Activated CD4-positive, alpha-beta T cell treated with anti-CD3 and anti-CD28 coated beads for 1 hour (primary cell): ENCODE measurements around the gene PLXNA2.

Source experiments
- DNase-seq: peaks from one replicate; pipeline ENCODE4 v3.0.0-alpha.2; 2020

PLXNA2 gene

DNA sequence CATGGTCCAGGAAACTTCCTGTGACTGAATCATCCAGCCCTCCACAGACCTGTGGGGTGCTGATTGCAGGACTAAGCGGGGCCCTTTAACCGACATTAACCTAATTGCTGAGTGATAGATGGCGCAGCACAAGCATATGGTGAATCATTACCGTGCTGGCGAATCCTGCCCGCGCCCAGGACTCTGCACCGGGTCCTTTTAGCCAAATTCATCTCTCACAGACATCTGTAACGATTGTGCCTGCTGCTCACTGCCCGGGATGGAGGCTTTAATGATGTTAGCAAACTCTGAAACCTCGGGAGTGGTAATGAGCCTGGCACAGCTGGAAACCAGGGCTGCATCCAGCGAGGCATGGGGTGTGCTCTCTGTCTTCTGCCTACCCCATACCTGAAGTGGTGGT lies 185.9 kb downstream of the PLXNA2 start:
- no peak for DNase-seq

DNA sequence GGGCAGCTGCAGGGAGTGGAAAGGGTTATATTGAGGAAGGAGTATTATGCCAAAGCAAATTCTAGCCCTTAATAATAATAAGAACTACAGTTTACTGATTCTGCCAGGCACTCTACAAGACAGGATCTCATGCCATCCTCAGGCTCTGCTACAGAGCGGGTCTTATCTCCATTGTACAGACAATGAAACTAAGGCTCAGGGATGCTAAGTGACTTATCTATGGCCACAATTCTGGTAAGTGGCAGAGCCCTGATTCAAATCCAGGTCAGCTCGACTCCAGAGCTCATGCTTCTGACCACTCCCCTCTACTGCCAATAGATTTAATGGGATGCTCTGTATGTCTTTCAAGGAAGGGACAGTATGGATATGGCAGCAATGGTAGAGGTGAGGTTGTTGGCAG lies 187.1 kb downstream of the PLXNA2 start:
- no peak for DNase-seq

DNA sequence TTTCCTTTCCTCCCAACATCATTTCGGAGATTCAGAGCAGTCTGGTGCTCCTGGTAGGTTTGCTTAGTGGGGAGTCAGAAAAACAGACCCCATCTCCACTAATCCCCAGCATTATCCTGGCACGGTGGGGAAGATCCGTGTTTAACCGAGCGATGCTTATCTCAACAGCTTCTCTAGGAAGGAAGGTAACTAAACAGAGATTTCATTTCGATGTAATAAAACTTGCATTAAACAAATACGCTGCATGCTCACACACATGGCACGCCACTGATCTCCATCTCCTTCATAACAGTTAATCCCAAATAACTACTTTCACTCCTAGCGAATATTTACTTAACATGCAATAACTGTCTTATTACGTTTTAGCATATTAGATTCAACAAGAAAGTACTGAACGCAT lies 188.6 kb downstream of the PLXNA2 start:
- no peak for DNase-seq

DNA sequence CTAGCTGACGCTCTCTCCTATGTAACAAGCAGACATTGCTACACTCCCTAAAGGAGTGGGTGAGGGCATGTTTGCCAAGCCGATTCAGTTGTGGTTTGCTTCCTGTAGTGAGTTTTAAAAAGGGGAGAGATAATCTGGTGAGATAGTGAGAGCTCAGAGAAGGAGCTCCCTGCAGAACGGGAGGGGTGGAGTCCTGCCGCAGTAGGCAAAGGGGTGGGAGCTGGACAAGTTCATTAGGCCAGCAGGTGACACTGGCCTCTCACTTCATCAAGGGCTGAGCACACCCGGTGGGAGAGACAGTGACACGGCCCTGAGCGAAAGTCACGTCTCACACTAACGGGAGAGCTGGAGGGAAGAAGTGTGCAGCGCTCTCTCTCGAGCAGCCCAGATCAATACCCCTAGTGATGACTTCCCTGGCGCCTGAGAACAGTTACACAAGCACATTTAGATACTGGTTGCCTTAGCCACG lies 189.2 kb downstream of the PLXNA2 start:
- DNase-seq: no peak

DNA sequence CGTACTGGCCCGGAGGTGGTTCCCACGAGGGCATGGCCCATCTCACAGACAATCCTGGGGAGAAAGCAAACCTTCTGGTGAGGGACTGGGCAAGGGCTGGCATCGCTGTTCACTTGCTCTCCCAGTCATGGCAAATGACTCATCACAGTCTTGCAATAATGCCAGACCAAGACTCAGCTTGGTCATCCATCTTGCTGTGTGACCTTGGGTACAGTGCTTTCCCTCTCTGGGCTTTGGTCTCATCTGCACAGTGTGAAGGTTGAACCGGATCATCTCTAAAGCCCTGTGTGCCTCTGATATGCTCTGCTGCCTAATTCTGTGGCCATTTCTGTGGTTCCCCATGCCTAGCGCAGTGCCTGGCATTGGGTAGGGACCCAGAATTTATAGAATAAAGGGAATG lies 189.7 kb downstream of the PLXNA2 start:
- DNase-seq: no peak

DNA sequence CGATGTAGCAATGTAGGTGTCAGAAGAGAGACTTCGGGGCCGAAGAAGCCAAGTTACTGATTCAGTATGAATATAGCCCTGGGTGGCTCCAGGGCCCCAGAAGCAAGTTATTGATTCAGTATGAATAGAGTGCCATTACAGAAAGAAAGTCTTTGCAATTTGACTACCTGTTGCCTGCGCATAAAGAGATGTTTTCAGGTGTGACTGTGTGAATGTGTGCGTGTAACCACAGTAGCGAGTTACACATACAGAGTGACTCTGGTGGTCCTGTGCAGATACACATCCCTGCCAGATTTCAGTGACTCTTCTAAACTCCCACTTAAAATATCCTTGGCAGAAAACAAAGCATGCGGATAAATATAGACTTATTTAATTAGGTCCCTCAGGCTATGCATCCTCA lies 190.5 kb downstream of the PLXNA2 start:
- no peak for DNase-seq

DNA sequence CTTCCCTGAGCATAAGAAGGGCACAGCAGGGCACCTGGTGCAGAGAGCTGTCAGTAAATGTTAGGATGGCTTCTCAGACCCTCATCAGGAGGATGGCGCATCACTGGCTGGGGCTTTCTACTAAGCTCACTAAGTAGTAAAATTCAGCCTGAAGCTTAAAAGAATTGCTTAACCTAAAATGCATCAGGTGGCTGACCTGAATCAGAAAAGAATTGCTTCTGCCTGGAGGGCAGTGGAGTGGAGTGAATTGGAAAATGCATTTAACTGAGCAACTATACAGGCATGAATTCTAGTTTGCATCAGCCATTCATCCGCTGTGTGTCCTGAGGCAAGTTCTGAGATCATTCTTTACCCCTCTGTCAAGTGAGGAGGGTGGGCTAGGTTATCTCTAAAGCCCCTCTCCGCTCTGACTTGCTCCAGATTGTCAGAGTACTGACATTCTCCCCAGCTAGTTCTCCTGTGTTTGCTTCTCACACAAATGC lies 191.2 kb downstream of the PLXNA2 start:
- no peak for DNase-seq

DNA sequence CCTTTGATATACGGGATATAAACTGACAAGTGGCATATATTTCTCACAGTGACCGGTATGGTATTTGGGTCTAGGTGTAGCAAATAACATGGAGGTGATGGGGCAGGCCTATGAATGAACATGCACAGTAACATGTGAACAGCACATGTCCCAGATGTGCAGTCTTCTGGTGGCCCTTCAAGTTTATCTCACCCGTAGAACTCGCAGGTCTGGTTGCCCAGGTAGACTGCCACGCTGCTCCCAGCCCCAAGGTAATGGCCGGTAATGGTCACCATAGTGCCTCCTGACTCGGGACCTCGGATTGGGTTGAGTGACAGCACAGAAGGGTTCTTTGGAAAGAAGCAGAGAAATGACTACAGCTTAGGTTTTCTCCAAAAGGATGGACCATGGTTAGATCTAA lies 192.0 kb downstream of the PLXNA2 start:
- DNase-seq: no peak

DNA sequence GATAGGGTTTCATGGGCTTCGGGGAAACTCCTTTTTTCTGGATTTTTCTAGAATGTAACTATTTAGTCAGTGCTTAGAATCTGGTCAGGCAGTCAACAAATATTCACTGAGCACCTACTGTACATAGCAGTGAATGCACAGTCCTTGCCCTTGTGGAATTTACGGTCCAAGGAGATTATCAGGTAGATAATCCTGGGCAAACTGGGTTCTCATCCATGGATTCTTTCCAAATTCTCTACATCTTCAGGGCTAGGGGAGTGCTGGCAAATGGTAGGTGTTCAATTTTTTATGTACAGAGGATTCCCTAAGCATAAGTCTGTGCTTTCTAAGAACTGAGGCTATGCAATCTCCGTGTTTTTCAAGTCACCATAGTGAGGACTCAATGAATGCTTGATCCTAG lies 192.5 kb downstream of the PLXNA2 start:
- no peak for DNase-seq

DNA sequence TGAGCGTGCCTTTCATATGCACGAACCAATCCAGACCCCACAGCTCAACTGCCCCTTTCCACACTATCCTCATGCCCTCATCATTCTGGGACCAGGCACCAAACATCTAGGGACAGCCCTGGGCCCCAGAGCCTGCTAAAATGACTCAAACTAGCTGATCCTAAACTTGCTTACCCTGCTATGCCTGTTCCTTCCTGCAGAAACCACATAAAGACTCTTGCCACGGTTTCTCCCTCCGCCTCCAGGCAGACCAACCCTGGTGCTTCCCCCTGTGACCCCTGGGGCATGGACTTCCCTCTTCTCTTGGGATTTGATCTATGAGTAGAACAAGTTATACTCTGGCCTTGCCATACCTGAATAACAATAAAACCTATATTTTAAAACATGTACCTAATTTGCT lies 195.3 kb downstream of the PLXNA2 start:
- DNase-seq: no peak

DNA sequence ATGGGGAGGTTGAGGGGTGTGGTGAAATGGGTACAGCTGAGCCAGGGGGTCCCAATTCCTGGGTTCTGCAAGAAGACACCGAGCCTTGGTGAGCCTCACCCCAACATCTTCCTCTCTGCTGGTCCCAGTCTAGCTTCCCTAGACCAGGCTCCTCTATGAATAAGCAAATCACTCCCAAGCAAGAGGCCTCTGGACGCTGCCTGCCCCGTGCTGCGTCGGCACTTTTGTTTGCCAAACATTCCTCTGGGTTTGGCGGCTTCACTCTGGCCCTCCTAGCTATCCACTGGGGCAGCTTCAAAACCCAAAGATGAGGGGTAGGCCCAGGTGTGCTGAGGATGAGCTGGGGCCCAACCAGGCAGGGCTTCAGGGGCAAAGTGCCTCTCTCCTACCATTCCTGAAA lies 196.2 kb downstream of the PLXNA2 start:
- no peak for DNase-seq

DNA sequence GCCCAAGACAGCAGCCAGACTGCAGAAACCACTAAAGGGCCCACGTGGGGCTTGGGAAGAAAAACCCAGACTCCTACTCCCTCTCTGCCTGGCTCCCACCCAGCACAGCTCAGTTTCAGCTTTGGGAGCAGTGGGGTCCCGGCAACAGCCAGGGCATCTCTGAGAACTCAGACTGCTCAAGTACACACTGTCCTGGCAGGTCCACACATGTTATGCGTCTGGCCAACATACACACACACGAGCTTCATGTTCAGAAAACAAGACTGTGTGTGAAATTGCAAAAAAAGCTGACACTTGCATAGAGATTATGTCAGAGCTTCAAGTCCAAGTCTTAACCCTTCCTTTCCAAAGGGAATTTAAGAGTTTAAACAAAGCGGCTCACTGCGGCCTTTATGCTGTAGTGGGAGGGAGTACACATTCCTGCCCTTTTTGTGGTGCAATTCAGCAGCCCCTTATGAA lies 196.7 kb downstream of the PLXNA2 start:
- no peak for DNase-seq

DNA sequence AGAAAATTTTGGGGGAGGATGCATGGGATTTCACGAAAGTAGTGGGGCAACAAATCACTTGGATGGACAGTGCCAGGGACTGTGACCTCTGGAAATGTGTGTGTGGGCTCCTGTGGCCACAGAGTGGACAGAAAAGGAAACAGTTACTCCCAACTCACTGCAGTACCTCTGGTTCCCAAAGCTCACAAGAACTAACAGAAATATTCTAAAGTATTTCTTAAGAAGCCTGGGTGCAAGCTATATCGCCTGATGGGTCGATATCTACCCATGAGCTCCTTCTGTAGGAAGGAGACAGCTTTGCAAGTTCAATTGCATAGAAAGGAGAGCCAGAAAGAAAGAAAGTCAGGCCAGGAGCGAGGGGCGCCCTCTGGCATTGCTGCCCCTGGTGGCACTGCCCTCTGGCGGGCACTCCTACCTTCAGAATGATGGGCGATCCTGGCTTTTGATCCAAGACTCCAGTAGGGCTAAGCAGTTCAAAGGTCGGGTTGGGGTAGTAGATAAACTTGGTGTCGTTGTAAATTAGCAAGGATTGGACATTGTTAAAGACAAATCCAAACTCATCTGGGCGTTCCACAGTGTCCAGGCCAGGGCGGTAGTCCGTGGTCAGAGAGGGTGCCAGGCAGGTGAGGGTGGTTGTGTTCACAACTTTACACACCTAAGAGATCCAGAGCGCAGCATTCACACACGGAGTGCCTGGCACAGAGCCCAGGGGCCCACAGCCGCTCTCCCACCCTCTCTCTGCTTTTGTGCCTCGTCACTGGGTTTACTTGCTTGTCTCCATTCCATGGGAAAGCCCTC lies 198.5 kb downstream of the PLXNA2 start:
- no peak for DNase-seq

DNA sequence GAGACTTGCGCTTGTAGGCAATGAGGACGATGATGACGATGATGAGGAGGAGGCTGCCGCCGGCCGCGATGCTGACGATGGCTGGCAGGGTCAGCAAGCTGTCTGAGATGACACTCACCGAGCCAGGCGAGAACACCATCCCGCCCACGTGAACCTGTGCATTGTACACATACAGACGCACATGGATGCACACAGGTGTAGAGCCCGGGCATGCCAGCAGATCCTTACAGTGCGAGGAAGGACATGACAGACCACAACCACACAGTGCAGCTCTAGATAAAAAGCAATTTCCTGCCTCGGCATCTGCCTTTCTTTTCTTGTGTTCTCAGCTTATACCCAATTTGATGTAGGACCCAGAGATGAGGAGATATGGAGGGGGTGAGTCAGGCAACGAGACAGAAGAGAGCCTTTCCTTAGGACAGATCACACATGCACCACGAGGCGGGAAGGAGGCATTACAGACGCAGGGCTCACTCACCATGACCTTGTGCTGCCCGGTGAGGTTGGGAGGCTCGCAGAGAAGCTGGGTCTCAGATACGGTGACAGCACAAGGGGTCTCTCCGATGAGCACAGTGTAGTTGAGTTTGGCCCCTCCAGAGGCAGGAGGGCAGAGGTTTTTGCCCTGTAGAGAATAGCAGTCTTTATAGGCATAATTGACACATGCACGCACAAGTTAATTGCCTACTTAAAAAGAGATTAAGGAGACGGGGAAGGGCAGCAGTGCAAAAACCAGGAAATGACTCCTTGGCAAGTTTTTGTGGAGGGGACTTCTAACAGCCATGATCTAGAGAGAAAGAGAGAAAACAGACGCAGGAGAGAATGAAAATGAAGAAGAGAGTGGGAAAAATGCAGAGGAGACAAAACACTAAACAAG lies 199.4 kb downstream of the PLXNA2 start:
- DNase-seq: no peak

DNA sequence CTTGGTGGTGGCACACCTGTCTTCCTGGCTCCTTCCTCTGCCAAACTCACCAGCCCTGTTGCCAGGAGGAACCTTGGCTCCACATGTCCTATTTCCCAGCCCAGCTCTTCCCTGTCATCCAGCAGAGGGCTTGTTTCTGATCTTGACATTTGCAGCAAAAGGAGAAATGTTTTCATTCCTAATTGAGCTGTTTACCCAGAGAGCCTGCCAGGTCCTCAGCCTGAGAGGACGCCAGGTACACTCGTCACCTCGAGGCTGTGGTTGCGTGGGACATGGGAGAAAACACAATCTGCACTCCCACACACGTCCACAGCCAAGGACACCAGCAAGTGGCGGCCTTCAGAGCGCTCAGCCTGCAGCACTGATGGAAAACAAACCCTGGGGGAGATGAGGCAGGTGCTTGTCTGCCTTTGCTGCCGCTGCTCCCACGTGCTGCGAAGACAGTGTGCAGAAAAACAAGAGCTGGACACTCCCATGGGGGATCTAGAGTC lies 200.4 kb downstream of the PLXNA2 start:
- DNase-seq: no peak

DNA sequence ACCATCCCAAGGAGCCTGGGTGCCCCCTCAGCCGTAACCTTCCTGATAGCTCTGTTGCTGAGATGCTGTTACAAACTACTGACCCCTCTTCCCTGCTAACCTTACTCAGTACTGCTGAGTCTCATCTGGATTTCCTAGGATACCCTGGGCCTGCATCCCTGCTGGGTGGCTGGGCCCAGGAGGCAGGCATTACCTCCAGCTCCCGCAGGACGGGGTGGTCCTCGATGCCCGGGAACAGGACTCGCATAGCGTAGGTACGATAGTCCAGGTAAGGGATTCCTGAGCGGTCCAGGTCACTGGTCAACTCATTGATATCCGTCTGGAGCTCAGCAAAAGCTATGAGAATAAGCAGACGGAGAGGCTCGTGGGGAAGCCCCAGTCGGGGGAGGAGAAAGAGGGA lies 201.3 kb downstream of the PLXNA2 start:
- DNase-seq: no peak

DNA sequence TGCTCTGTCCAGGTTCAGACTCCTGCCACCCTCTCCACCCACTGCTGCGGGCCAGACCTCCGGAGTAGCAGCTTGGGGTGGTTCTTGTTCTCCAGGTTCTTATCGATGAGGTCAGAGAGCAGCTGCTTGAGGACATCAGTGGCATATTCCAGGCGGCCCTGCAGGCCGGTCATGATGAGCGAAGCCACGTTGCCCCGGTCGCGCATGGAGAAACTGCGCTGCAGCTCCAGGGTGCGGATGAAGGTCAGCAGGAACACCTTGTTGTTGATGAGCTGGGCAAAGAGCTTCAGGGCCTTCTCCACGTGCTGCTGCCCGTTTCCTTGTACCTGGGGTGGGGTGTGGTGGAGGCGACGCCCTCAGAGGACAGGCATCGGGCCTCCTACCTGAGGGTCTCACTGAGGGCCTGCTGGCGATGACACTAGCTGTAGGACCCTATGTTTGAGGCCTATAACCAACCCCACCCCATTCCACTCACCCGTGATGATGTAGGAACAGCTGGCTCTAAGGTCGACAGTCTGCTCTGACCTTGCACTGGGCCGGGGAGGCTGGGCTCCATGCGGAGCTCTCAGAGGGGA lies 202.1 kb downstream of the PLXNA2 start:
- no peak for DNase-seq

DNA sequence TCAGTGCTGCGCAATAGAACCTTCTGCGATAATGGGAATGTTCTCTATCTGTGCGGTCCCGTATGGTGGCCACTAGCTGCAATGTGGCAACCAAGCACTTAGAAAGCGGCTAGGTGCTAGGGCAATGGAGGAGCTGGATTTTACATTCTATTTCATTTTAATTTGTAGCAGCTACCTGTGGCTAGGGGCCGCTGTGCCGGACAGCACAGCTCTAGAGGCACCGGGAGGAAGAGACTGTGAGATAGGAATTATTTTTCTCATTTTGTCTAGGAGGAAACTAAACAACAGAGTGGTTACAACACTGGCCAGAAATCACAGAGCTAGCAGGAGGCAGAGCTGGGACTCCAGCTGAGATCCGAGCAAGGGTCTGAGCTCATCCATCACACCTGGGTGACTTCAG lies 202.7 kb downstream of the PLXNA2 start:
- DNase-seq: no peak

DNA sequence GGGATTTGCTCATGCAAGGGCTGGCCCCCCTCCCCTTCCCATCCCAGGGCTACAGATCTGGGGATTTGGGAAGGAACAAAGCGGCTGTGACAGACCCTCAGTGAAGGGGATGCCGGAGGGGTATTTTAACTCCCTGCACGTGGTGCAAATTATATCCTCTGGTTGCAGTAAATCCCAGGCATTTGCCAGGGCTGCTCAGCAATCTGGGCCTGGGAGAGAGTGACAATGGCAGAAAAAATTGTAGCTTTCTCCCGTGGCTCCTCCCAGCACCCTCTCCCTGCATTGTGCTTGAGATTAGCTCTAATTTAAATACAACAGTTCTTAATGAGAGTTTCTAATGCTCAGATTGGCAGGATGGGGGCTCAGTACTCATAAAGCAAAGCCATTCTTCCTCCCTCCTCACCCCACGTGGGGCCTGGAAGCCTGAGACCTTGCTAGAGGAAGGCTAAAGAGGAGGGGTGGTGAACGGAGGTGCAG lies 203.3 kb downstream of the PLXNA2 start:
- no peak for DNase-seq

DNA sequence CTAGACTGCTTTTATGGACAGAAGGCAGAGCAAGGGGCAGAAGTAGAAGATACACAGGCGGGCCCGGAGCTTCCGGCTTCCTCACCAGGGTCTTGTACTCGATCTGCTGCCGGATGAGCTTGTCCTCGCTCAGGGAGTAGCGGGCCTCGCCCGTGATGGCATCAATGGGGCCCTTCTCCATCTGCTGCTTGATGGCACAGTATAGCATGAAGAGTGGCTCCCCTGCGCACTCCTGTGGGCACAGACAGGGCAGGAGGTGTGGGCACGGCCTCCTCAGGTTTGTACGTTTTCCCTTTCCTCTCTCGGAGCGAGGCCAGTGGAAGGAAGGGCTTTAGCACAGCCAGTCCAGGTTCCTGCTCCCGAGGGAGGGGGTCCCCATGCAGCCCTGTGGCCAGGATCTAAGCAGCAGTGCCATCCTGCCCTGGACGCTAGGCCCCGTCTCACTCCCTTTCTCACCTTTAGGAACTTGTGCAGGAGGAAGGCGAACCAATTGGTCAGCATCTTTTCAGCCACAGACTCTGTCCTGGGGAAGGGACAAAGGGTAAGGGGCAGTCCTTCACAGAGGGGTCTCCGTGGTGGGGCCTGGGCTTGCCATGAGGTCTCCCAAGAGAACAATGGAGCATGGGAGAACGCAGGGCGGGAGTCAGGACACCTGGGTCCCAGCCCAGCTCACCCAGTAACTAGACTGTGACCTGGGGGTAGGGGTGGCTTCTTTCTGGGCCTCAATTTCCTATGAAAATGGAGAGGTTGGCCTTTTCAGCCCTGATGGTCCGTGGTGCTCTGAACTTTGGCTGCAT lies 204.4 kb downstream of the PLXNA2 start:
- no peak for DNase-seq

DNA sequence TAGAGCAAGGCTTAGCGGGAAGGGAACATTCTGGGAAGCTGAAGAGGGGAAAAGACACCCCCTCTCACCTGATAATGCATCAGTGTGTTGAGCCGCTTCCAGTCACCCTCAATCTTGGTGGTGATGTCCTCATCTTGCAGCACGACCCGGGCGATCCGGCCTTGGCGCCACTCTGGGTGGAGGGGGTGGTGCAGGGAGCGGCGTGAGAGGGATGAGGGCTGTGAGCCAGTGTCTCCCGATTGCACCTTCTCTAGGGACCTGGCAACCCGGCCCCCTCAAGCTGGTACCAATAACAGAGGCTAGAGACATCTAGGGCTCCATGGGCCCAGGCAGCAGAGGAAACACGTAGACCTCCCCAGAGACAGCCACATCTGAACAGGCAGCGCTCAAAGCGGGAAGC lies 205.9 kb downstream of the PLXNA2 start:
- no peak for DNase-seq
